Astrocyte (in vitro differentiated cells and primary cell): Measurements from ENCODE around the gene RPS6KB2. TPM values are rescaled to one million over a fixed set of nuclear protein-coding genes. Genes with fewer than 3 reads are reported as not detected.

Experiments used
- DNase-seq: peaks from one replicate; pipeline ENCODE4 v3.0.0-alpha.2; 2010; ENCODE audit warnings: low read depth
- FAIRE-seq: peaks from 2 replicates; lab custom pipeline; 2011; peaks lifted over from hg19 to GRCh38; lab: Jason Lieb, UNC
- H2AFZ ChIP-seq: 2 replicates; pipeline ENCODE4 v1.6.0; 2012; ENCODE audit warnings: low read depth, low read length, inconsistent platforms
- H3K27ac ChIP-seq: 2 replicates; pipeline ENCODE4 v1.5.1; 2011; ENCODE audit warnings: low read depth, low read length, inconsistent platforms
- H3K27me3 ChIP-seq: 2 replicates; pipeline ENCODE4 v1.6.0; 2011; ENCODE audit warnings: low read length, inconsistent platforms; ENCODE audit not compliant: insufficient read depth
- H3K36me3 ChIP-seq: 2 replicates; pipeline ENCODE4 v1.5.1; 2011; ENCODE audit warnings: low read length, inconsistent platforms; ENCODE audit not compliant: insufficient read depth
- H3K4me1 ChIP-seq: 2 replicates; pipeline ENCODE4 v1.5.1; 2011; ENCODE audit warnings: low read length, inconsistent platforms; ENCODE audit not compliant: insufficient read depth
- H3K4me2 ChIP-seq: 2 replicates; pipeline ENCODE4 v1.6.0; 2012; ENCODE audit warnings: low read length, inconsistent platforms
- H3K4me3 ChIP-seq: 2 replicates; pipeline ENCODE4 v1.5.1; 2011; ENCODE audit warnings: low read depth, mild to moderate bottlenecking, low read length, inconsistent platforms; ENCODE audit not compliant: insufficient read depth
- H3K79me2 ChIP-seq: 2 replicates; pipeline ENCODE4 v1.6.0; 2012; ENCODE audit warnings: mild to moderate bottlenecking, low read length, inconsistent platforms; ENCODE audit not compliant: insufficient read depth
- H3K9ac ChIP-seq: 2 replicates; pipeline ENCODE4 v1.6.0; 2012; ENCODE audit warnings: mild to moderate bottlenecking, low read length, inconsistent platforms
- H3K9me3 ChIP-seq: 2 replicates; pipeline ENCODE4 v1.5.1; 2012; ENCODE audit warnings: low read depth, mild to moderate bottlenecking, low read length, inconsistent platforms; ENCODE audit not compliant: insufficient read depth
- H4K20me1 ChIP-seq: 2 replicates; pipeline ENCODE4 v1.6.0; 2012; ENCODE audit warnings: low read length, inconsistent platforms; ENCODE audit not compliant: insufficient read depth
- H3K27ac Mint-ChIP-seq: one replicate; pipeline ENCODE4 v1.8.0; 2021; ENCODE audit warnings: mild to moderate bottlenecking, mixed read lengths; ENCODE audit not compliant: unreplicated experiment
- H3K27me3 Mint-ChIP-seq: one replicate; pipeline ENCODE4 v1.8.0; 2021; ENCODE audit warnings: low read depth, mixed read lengths; ENCODE audit not compliant: unreplicated experiment
- H3K36me3 Mint-ChIP-seq: one replicate; pipeline ENCODE4 v1.8.0; 2021; ENCODE audit warnings: low read depth, mixed read lengths; ENCODE audit not compliant: unreplicated experiment
- H3K4me1 Mint-ChIP-seq: one replicate; pipeline ENCODE4 v1.8.0; 2021; ENCODE audit warnings: low read depth, mixed read lengths; ENCODE audit not compliant: unreplicated experiment
- H3K4me3 Mint-ChIP-seq: one replicate; pipeline ENCODE4 v1.8.0; 2021; ENCODE audit warnings: mild to moderate bottlenecking, moderate library complexity, mixed read lengths; ENCODE audit not compliant: unreplicated experiment
- H3K9me3 Mint-ChIP-seq: one replicate; pipeline ENCODE4 v1.8.0; 2021; ENCODE audit warnings: mild to moderate bottlenecking, mixed read lengths; ENCODE audit not compliant: unreplicated experiment
- EZH2 ChIP-seq: IDR thresholded peaks from 2 replicates; pipeline ENCODE4 v1.6.1; 2012; ENCODE audit warnings: mild to moderate bottlenecking, low read length, inconsistent platforms; ENCODE audit not compliant: insufficient read depth
- total RNA-seq: library from RNA; stranded (reverse); gene quantifications from 2 replicates; pipeline ENCODE4 v1.2.1, GENCODE V29; 2021
- TF ChIP-seq, protein P1 (sequence below): IDR thresholded peaks from 2 replicates; pipeline ENCODE4 v1.5.1; 2011; ENCODE audit warnings: low read depth, mild to moderate bottlenecking, inconsistent platforms, low read length, moderate library complexity; ENCODE audit not compliant: insufficient read depth

RPS6KB2 gene
- total RNA-seq, 1 donor from 2014 or later: 52.9 TPM

DNA sequence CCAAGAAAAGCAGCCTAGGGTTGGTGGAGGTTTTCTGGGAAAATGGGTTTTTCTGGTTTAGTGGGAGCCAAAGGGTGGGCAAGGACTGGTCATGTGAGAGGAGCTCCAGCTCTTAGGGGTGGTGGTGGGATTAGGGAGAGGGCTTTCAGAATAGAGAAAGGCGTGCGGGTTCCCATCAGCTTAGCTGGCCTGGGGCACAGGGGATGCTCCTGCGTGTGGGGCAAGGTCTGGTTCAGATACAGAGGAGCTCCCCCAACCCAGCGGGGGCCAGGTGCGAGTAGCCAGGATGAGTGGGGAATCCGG, 40.1 kb downstream of the RPS6KB2 start:
- Mint-ChIP-seq H3K27me3 (no peaks in the 10 kb centered on the region), H3K36me3 (peaks cover 5% of the 10 kb centered on the region), H3K4me3 (peak overlapping the region; percentile 89), H3K27ac (peak overlapping the region; percentile 69), H3K9me3 (no peaks in the 10 kb centered on the region), H3K4me1 (peaks cover 4% of the 10 kb centered on the region)
- H3K4me1 ChIP-seq: peaks cover 16% of the 10 kb centered on the region
- TF ChIP-seq, protein P1, sequence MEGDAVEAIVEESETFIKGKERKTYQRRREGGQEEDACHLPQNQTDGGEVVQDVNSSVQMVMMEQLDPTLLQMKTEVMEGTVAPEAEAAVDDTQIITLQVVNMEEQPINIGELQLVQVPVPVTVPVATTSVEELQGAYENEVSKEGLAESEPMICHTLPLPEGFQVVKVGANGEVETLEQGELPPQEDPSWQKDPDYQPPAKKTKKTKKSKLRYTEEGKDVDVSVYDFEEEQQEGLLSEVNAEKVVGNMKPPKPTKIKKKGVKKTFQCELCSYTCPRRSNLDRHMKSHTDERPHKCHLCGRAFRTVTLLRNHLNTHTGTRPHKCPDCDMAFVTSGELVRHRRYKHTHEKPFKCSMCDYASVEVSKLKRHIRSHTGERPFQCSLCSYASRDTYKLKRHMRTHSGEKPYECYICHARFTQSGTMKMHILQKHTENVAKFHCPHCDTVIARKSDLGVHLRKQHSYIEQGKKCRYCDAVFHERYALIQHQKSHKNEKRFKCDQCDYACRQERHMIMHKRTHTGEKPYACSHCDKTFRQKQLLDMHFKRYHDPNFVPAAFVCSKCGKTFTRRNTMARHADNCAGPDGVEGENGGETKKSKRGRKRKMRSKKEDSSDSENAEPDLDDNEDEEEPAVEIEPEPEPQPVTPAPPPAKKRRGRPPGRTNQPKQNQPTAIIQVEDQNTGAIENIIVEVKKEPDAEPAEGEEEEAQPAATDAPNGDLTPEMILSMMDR: no peak
- no peak for TF ChIP-seq EZH2
- peak overlapping the region; percentile 89 for H3K9ac ChIP-seq
- peak overlapping the region; percentile 50 for H3K27ac ChIP-seq
- H3K4me2 ChIP-seq: peak overlapping the region; percentile 89
- H2AFZ ChIP-seq: peak overlapping the region; percentile 78
- DNase-seq: no peak
- H3K4me3 ChIP-seq: peak overlapping the region; percentile 72
- H3K79me2 ChIP-seq: peaks cover 9% of the 10 kb centered on the region
- no peak for FAIRE-seq
- no peaks in the 10 kb centered on the region for H3K27me3 ChIP-seq
- H4K20me1 ChIP-seq: no peaks in the 10 kb centered on the region
- H3K9me3 ChIP-seq: no peaks in the 10 kb centered on the region
- no peaks in the 10 kb centered on the region for H3K36me3 ChIP-seq

DNA sequence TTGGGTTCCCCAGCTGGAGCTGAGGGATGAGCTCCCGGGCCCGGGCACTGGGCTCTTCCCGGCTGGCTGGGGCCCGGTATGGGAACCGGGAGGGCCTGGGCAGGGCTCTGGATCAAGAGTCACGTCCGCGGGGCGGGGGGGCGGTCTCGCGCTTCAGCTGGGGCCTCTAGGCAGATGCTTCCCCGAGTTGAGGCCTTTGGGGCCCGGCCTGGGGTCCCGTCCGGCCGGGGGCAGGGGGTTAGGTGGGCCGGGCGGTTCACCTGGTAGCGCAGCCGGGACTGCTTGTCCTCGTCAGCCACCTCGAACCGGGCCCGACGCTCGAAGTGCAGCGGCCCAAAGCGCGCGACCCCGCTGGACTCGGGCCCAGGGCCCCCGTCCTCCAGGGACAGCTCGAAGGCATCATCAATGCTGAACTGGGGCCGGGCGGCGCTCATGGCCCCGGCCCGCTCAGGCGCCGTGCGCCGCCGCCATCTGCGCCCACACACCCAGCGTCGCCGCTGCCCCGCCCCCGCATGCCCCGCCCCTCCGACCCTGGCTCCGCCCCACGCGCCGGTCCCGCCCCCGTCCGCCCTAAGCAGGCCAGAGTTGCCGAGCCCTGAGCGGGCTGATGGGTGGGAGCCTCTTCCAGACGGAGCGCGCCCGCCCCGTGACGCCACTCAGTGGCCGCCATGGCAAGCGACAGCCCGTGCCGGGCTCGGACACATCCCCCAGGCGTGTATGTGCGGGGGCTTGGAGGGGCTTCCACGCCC, 40.6 kb downstream of the RPS6KB2 start, which contains the start of gene TMEM134:
Gene TMEM134 (minus strand): TSS at position 493 of the 749 bp plus-strand sequence. CDS start 59 bp downstream, at position 434.
- Histone ChIP-seq H3K9ac (peak within 1 kb of the TSS; percentile 89), H3K27ac (peak within 1 kb of the TSS; percentile 57), H3K27me3 (no peaks in the 10 kb centered on the region), H3K4me1 (peaks cover 16% of the 10 kb centered on the region), H2AFZ (peak within 1 kb of the TSS; percentile 81), H3K9me3 (no peaks in the 10 kb centered on the region), H3K4me3 (peak within 1 kb of the TSS; percentile 72), H4K20me1 (no peaks in the 10 kb centered on the region), H3K36me3 (no peaks in the 10 kb centered on the region), H3K4me2 (peak within 1 kb of the TSS; percentile 89), H3K79me2 (peaks cover 9% of the 10 kb centered on the region)
- TF ChIP-seq EZH2: no peak
- TF ChIP-seq, protein P1: no peak
- H3K4me3 Mint-ChIP-seq: peak within 1 kb of the TSS; percentile 89
- no peak for FAIRE-seq
- H3K27ac Mint-ChIP-seq: peak within 1 kb of the TSS; percentile 77
- no peaks in the 10 kb centered on the region for H3K27me3 Mint-ChIP-seq
- peaks cover 3% of the 10 kb centered on the region for H3K36me3 Mint-ChIP-seq
- peak; percentile 77 for DNase-seq
- H3K9me3 Mint-ChIP-seq: no peaks in the 10 kb centered on the region
- peaks cover 4% of the 10 kb centered on the region for H3K4me1 Mint-ChIP-seq

DNA sequence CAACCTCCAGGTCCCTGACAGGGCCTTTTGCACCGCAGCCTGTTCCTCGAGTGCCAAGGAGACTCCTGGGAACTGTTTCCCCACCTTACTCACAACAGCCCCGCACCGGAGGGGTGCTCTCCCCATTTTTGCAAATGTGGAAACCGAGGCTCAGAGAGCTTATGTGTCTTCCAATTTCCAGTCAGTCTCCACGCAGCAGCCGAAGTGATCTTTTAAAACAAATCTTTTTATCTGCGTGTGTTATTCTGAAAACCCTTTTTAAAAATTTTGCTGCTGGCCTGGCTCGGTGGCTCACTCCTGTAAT, 41.2 kb downstream of the RPS6KB2 start:
- peak overlapping the region; percentile 81 for H2AFZ ChIP-seq
- peak overlapping the region; percentile 89 for H3K4me2 ChIP-seq
- H3K4me3 Mint-ChIP-seq: peak overlapping the region; percentile 76
- no peaks in the 10 kb centered on the region for H4K20me1 ChIP-seq
- DNase-seq (no peak), FAIRE-seq (no peak)
- H3K36me3 ChIP-seq: no peaks in the 10 kb centered on the region
- H3K4me3 ChIP-seq: peak overlapping the region; percentile 60
- H3K27me3 ChIP-seq: no peaks in the 10 kb centered on the region
- peaks cover 10% of the 10 kb centered on the region for H3K4me1 ChIP-seq
- H3K27me3 Mint-ChIP-seq: no peaks in the 10 kb centered on the region
- H3K9ac ChIP-seq: peak overlapping the region; percentile 82
- H3K27ac ChIP-seq: peak overlapping the region; percentile 57
- TF ChIP-seq, protein P1: no peak
- no peak for TF ChIP-seq EZH2
- H3K9me3 Mint-ChIP-seq: no peaks in the 10 kb centered on the region
- H3K36me3 Mint-ChIP-seq: peaks cover 3% of the 10 kb centered on the region
- H3K9me3 ChIP-seq: no peaks in the 10 kb centered on the region
- peaks cover 9% of the 10 kb centered on the region for H3K79me2 ChIP-seq
- peaks cover 4% of the 10 kb centered on the region for H3K4me1 Mint-ChIP-seq
- H3K27ac Mint-ChIP-seq: peak overlapping the region; percentile 53
